Endothelial cell of umbilical vein (primary cell): ENCODE results near the gene PRDM16. TPM values are rescaled to one million over a fixed set of nuclear protein-coding genes. Genes with fewer than 3 reads are reported as not detected.

ENCODE experiments used
- BruUV-seq: library from RNA; stranded (reverse); fragments of 400-500 nt; replicated peaks from 2 replicates; lab custom pipeline; 2021; lab: Mats Ljungman, UMichigan
- CTCF ChIA-PET: fragments of 300-600, 350-600 bp; sonication (Branson Sonifier 250); formaldehyde crosslinking; loops from one replicate; lab custom pipeline; 2021; ENCODE audit warnings: antibody characterized with exemption, inconsistent platforms; lab: Charles Lee
- POLR2A ChIA-PET: fragments of 300-600, 350-600 bp; sonication (Branson Sonifier 250); formaldehyde crosslinking; loops from one replicate; lab custom pipeline; 2021; ENCODE audit warnings: antibody characterized with exemption, inconsistent platforms; lab: Charles Lee
- DNase-seq: peaks from one replicate; pipeline ENCODE4 v3.0.0-alpha.2; 2011; ENCODE audit warnings: low read depth, low spot score
- FAIRE-seq: peaks from 2 replicates; lab custom pipeline; 2011; peaks lifted over from hg19 to GRCh38; lab: Jason Lieb, UNC
- H2AFZ ChIP-seq: 2 replicates; pipeline ENCODE4 v1.6.0; 2012; ENCODE audit warnings: low read depth, low read length, control low read depth, inconsistent platforms
- H3K27ac ChIP-seq: 2 replicates; pipeline ENCODE4 v1.5.1; 2011; ENCODE audit warnings: low read depth, mild to moderate bottlenecking, control low read depth, low read length, moderate library complexity; ENCODE audit not compliant: insufficient read depth
- H3K27me3 ChIP-seq, 2 experiments: 2 replicates each; pipeline versions ENCODE4 v1.6.0 to v1.6.1; 2011; ENCODE audit warnings: low read length in 2 of 2, mixed read lengths in 1 of 2; ENCODE audit not compliant: control insufficient read depth in 2 of 2, insufficient read depth in 2 of 2
- H3K36me3 ChIP-seq, 2 experiments: 2 replicates in 1 of 2; 3 replicates in 1 of 2; pipeline ENCODE4 v1.5.1; 2011; ENCODE audit warnings: low read length in 2 of 2, mild to moderate bottlenecking in 1 of 2, moderate library complexity in 1 of 2; ENCODE audit not compliant: control insufficient read depth in 2 of 2, insufficient read depth in 2 of 2; ENCODE audit errors: extremely low read depth in 1 of 2
- H3K4me1 ChIP-seq: 3 replicates; pipeline ENCODE4 v1.5.1; 2011; ENCODE audit warnings: mild to moderate bottlenecking, low read length; ENCODE audit not compliant: control insufficient read depth, insufficient read depth; ENCODE audit errors: extremely low read depth
- H3K4me2 ChIP-seq: 2 replicates; pipeline ENCODE4 v1.6.1; 2011; ENCODE audit warnings: low read length, control low read depth, mixed read lengths; ENCODE audit not compliant: insufficient read depth
- H3K4me3 ChIP-seq, 3 experiments: fragments of 200-600 bp in 1 of 3; sonication (generic), shearing (Covaris generic) in 1 of 3; replicated peaks in 1 of 3; 2 replicates each; pipeline ENCODE4 v1.5.1; 2011 to 2016; ENCODE audit warnings: control low read depth in 3 of 3, low read length in 3 of 3, mild to moderate bottlenecking in 2 of 3, inconsistent platforms in 1 of 3, low read depth in 1 of 3, moderate library complexity in 1 of 3; ENCODE audit not compliant: insufficient read depth in 1 of 3
- H3K79me2 ChIP-seq: 2 replicates; pipeline ENCODE4 v1.6.0; 2012; ENCODE audit warnings: low read length, inconsistent platforms; ENCODE audit not compliant: control insufficient read depth, insufficient read depth
- H3K9ac ChIP-seq: replicated peaks from 2 replicates; pipeline ENCODE3; 2011; ENCODE audit warnings: low read length, control low read depth; ENCODE audit not compliant: insufficient read depth; ENCODE audit errors: extremely low read depth
- H3K9me1 ChIP-seq: replicated peaks from 3 replicates; pipeline ENCODE4 v1.6.0; 2011; ENCODE audit warnings: mild to moderate bottlenecking, low read length; ENCODE audit not compliant: control insufficient read depth, insufficient read depth; ENCODE audit errors: extremely low read depth
- H3K9me3 ChIP-seq: replicated peaks from 2 replicates; pipeline ENCODE4 v1.5.1; 2012; ENCODE audit warnings: low read length, inconsistent platforms; ENCODE audit not compliant: control insufficient read depth, insufficient read depth
- H4K20me1 ChIP-seq: replicated peaks from 2 replicates; pipeline ENCODE3; 2011; ENCODE audit warnings: mild to moderate bottlenecking, low read length; ENCODE audit not compliant: control insufficient read depth, insufficient read depth; ENCODE audit errors: extremely low read depth
- CTCF ChIP-seq, 2 donors: IDR thresholded peaks; 1 replicate in 1 of 2; 2 replicates in 1 of 2; pipeline ENCODE4 v1.5.1; 2011; ENCODE audit warnings: low read length in 2 of 2, mild to moderate bottlenecking in 2 of 2, moderate library complexity in 2 of 2, control low read depth in 1 of 2, inconsistent platforms in 1 of 2, low read depth in 1 of 2; ENCODE audit not compliant: insufficient read depth in 1 of 2; ENCODE audit errors: extremely low read depth in 1 of 2
- FOS ChIP-seq: IDR thresholded peaks from 2 replicates; pipeline ENCODE4 v1.6.1; 2011; ENCODE audit warnings: mild to moderate bottlenecking, low read length, moderate library complexity, borderline replicate concordance; ENCODE audit not compliant: insufficient read depth
- GATA2 ChIP-seq: IDR thresholded peaks from 2 replicates; pipeline ENCODE4 v1.7.0; 2011; ENCODE audit warnings: low read depth, mild to moderate bottlenecking, moderate library complexity, mixed read lengths, low read length; ENCODE audit not compliant: insufficient read length, insufficient read depth
- JUN ChIP-seq: IDR thresholded peaks from 2 replicates; pipeline ENCODE4 v1.6.1; 2011; ENCODE audit warnings: borderline replicate concordance, low read depth; ENCODE audit not compliant: insufficient read length, insufficient read depth
- MAX ChIP-seq: IDR thresholded peaks from 2 replicates; pipeline ENCODE4 v1.6.1; 2011; ENCODE audit not compliant: insufficient read depth, insufficient read length
- MYC ChIP-seq: IDR thresholded peaks from one replicate; pipeline ENCODE4 v1.6.1; 2011; ENCODE audit warnings: mild to moderate bottlenecking, low read depth, low read length
- dilution Hi-C: fragments of 300-500 bp; cut with MboI; formaldehyde crosslinking; loops from one replicate; pipeline ENCODE4 v1.15.0; 2019; ENCODE audit warnings: low sequenced_read_pairs; ENCODE audit not compliant: extremely low pct_ligation_motif_present
- intact Hi-C: fragments of 100-400 bp; cut with micrococcal nuclease; formaldehyde crosslinking; loops from one replicate; pipeline ENCODE4 v1.10.0; 2022
- polyA plus RNA-seq, 4 experiments: library from polyadenylated mRNA; depleted of rRNA in 3 of 4; stranded (reverse) in 3 of 4; unstranded in 1 of 4; fragments of >200 nt; gene quantifications; 2 replicates each; pipeline versions ENCODE4 v1.2.1 to v1.2.3, GENCODE V29; 2011 to 2012; ENCODE audit warnings: missing spikeins in 1 of 4
- total RNA-seq: library from RNA; stranded (reverse); gene quantifications from 2 replicates; pipeline ENCODE4 v1.2.3, GENCODE V29; 2021

The PRDM16 gene
- total and polyA plus RNA-seq, 2 donors (not counting 3 experiments of a cell fraction or from before 2014, with no cell fraction given), result not detected

- no peak overlapping the region for H3K9ac ChIP-seq
- H4K20me1 ChIP-seq, result no peaks in the 10 kb centered on the region
- H2AFZ ChIP-seq, result no peak overlapping the region
- no peaks in the 10 kb centered on the region for H3K9me1 ChIP-seq
- no peaks in the 10 kb centered on the region for H3K9me3 ChIP-seq
- H3K27me3 ChIP-seq, result no peaks in the 10 kb centered on the region
- no peak for DNase-seq
- dilution Hi-C loops, result no loop called here
- no peak overlapping the region for H3K4me2 ChIP-seq
- ChIA-PET POLR2A (no interaction called here), CTCF (no interaction called here)
- H3K27ac ChIP-seq, result no peak overlapping the region
- no peaks in the 10 kb centered on the region for H3K36me3 ChIP-seq
- TF ChIP-seq MAX (no peak), CTCF (IDR thresholded peaks at IDR 0.05; ENCODE audit: extremely low read depth in 1 of 2, insufficient read depth in 1 of 2, low read depth in 1 of 2, low read length in 2 of 2) (no peak), JUN (no peak)
- FAIRE-seq, result no peak
- intact Hi-C loops, result no loop called here
- BruUV-seq, result no TSS peak
- no peak overlapping the region for H3K4me3 ChIP-seq
- H3K4me1 ChIP-seq, result no peaks in the 10 kb centered on the region
- no peaks in the 10 kb centered on the region for H3K79me2 ChIP-seq
Measured at GRCh38 chr1:3308053-3308452, 239.1 kb downstream of the PRDM16 start.

DNA sequence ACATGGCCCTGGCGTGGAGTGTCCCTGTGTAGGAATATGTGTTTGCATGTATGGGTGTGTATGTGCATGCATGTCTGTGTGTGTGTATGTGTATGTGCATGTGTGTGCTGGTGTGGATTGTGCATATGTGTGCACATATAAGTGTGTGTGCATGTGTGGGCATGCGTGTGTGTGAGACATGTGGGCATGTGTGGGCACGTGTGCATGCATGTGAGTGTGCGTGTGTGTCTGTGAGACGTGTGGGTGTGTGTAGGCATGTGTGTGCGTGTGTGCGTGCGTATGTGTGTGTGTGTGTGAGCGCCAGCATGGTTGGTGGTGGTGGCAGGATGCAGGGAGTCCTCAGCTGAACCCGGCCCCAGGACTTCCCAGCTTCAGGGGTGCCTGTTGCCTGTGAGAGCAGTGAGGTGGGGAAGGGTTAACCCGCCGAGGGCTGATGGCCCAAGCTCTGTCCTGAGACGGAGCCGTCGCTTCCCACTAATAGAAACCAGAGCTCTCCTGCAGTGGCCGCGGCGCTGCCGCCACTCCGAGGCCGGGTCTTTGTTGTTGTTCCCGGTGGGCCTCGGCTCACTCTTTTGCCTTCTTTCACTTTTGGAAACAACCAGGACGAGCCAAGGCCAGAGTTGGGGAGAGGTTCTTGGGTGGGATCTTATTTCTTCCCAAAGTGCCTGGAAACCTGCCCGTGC, 241.9 kb downstream of the PRDM16 start:
- intact Hi-C loops, result loop anchor here (10.0 kb wide), 1 partner anchor 246 kb away; the partner anchor contains the start of gene PRDM16
- CTCF ChIA-PET, result no interaction called here
- FAIRE-seq, result no peak
- H3K36me3 ChIP-seq, result no peaks in the 10 kb centered on the region
- H3K4me3 ChIP-seq, result no peak overlapping the region
- H3K9me1 ChIP-seq, result no peaks in the 10 kb centered on the region
- BruUV-seq, result no TSS peak
- TF ChIP-seq JUN (no peak), FOS (no peak), MYC (no peak), MAX (no peak), GATA2 (no peak)
- H2AFZ ChIP-seq, result no peak overlapping the region
- dilution Hi-C loops, result no loop called here
- no peak overlapping the region for H3K9ac ChIP-seq
- H4K20me1 ChIP-seq, result no peaks in the 10 kb centered on the region
- H3K4me2 ChIP-seq, result no peak overlapping the region
- POLR2A ChIA-PET, result no interaction called here
- H3K27ac ChIP-seq, result no peak overlapping the region
- no peaks in the 10 kb centered on the region for H3K9me3 ChIP-seq
- peaks cover 1 to 11% of the 10 kb centered on the region in 2 experiments for H3K27me3 ChIP-seq
- no peak for DNase-seq
- peaks cover 8% of the 10 kb centered on the region for H3K4me1 ChIP-seq
- no peaks in the 10 kb centered on the region for H3K79me2 ChIP-seq
